Measurements from ENCODE around the gene EXOC6B.

DNA sequence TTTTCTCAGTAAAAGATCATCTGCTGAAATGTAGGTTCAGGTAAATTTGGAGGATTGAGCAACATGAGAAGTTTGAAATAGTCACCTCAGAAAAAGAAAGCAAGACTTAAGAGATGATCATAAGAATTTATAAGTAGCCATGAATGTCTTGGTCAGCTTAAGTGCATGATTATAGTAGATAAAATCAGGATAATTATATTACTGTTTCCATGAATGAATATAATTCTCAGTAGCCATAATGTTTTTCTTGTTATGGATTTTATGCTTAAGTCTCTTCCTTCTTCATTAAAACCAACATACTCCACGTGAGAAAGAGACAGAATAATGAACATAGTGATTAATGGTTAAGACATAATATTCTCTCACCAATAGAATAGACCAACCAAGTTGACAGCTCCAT, 223.7 kb downstream of the EXOC6B start:
- TF ChIP-seq ZNF274 (IDR thresholded peaks at IDR 0.05; ENCODE audit: borderline replicate concordance, extremely low read depth, low read length) (no peak), CBX5 (IDR thresholded peaks at IDR 0.05; ENCODE audit: low read depth, low read length) (no peak)
- TF ChIP-seq, protein P1, sequence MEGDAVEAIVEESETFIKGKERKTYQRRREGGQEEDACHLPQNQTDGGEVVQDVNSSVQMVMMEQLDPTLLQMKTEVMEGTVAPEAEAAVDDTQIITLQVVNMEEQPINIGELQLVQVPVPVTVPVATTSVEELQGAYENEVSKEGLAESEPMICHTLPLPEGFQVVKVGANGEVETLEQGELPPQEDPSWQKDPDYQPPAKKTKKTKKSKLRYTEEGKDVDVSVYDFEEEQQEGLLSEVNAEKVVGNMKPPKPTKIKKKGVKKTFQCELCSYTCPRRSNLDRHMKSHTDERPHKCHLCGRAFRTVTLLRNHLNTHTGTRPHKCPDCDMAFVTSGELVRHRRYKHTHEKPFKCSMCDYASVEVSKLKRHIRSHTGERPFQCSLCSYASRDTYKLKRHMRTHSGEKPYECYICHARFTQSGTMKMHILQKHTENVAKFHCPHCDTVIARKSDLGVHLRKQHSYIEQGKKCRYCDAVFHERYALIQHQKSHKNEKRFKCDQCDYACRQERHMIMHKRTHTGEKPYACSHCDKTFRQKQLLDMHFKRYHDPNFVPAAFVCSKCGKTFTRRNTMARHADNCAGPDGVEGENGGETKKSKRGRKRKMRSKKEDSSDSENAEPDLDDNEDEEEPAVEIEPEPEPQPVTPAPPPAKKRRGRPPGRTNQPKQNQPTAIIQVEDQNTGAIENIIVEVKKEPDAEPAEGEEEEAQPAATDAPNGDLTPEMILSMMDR (IDR thresholded peaks at IDR 0.05; ENCODE audit: control extremely low read depth in 1 of 3, insufficient read depth in 1 of 3, low read depth in 1 of 3, low read length in 3 of 3), result no peak
